Stimulated activated CD8-positive, alpha-beta memory T cell treated with anti-CD3 and anti-CD28 coated beads, Interleukin-15, amount 100 ng/mL, for 1 hour (primary cell): ENCODE results near the gene MSL2.
"Not testable (repeated sequence)": the region's sequence is repeated elsewhere in the genome, so short reads cannot be mapped to it uniquely, and the experiment has no call there.

Experiments
- DNase-seq: peaks from one replicate; pipeline ENCODE4 v3.0.0-alpha.2; 2020; ENCODE audit warnings: low read depth

The MSL2 gene

GRCh38 chr3:136141891-136142290 lies 54.2 kb downstream of the MSL2 start:
- no peak for DNase-seq

- DNase-seq = no peak
Measured at GRCh38 chr3:136141291-136141785, 54.8 kb downstream of the MSL2 start.

- no peak for DNase-seq
Measured at GRCh38 chr3:136136454-136136853, 59.7 kb downstream of the MSL2 start.

GRCh38 chr3:136135039-136135802 lies 60.9 kb downstream of the MSL2 start:
- DNase-seq = no peak

- no peak for DNase-seq
Measured at GRCh38 chr3:136134091-136134490, 62.0 kb downstream of the MSL2 start.

- not testable (repeated sequence) for DNase-seq
Measured at GRCh38 chr3:136131647-136132046, 64.5 kb downstream of the MSL2 start.

GRCh38 chr3:136122006-136122405 lies 74.1 kb downstream of the MSL2 start:
- no peak for DNase-seq

GRCh38 chr3:136120373-136121348 lies 75.5 kb downstream of the MSL2 start:
- no peak for DNase-seq

GRCh38 chr3:136119783-136120182 lies 76.4 kb downstream of the MSL2 start:
- not testable (repeated sequence) for DNase-seq

- not testable (repeated sequence) for DNase-seq
Measured at GRCh38 chr3:136119332-136119731, 76.8 kb downstream of the MSL2 start.

GRCh38 chr3:136114421-136114820 lies 81.7 kb downstream of the MSL2 start:
- DNase-seq = no peak

GRCh38 chr3:136110481-136110880 lies 85.7 kb downstream of the MSL2 start:
- DNase-seq = no peak

GRCh38 chr3:136109499-136109898 lies 86.6 kb downstream of the MSL2 start:
- DNase-seq = no peak

GRCh38 chr3:136106101-136106500 lies 90.0 kb downstream of the MSL2 start:
- no peak for DNase-seq

- no peak for DNase-seq
Measured at GRCh38 chr3:136105044-136105443, 91.1 kb downstream of the MSL2 start.
